A673 (cell line): ENCODE measurements around the gene OFD1. TPM values are rescaled to one million over a fixed set of nuclear protein-coding genes. Genes with fewer than 3 reads are reported as not detected.

Source experiments
- BruUV-seq: library from RNA; stranded (reverse); fragments of 400-500 nt; replicated peaks from 2 replicates; lab custom pipeline; 2021; lab: Mats Ljungman, UMichigan
- CTCF ChIA-PET: fragments of 300-600 bp; sonication (Branson Sonifier 250); formaldehyde crosslinking; loops from one replicate; lab custom pipeline; 2022; ENCODE audit warnings: antibody characterized with exemption; lab: Charles Lee
- POLR2A ChIA-PET: fragments of 300-600 bp; sonication (Branson Sonifier 250); formaldehyde crosslinking; loops from one replicate; lab custom pipeline; 2022; ENCODE audit warnings: antibody characterized with exemption; ENCODE audit not compliant: low non-redundant PET; lab: Charles Lee
- DNase-seq: peaks from one replicate; pipeline ENCODE4 v3.0.0-alpha.2; 2015; ENCODE audit warnings: low spot score
- H3K27ac ChIP-seq: fragments of 200-600 bp; sonication (generic); 2 replicates; pipeline ENCODE4 v1.5.1; 2016; ENCODE audit warnings: mixed run types, low read depth, mild to moderate bottlenecking, mixed read lengths, antibody characterized with exemption, low read length; ENCODE audit not compliant: poor library complexity, severe bottlenecking
- H3K27me3 ChIP-seq: fragments of 200-600 bp; sonication (generic); replicated peaks from 2 replicates; pipeline ENCODE4 v1.6.1; 2017; ENCODE audit warnings: mixed run types, low read depth, mild to moderate bottlenecking, mixed read lengths, antibody characterized with exemption, low read length; ENCODE audit not compliant: insufficient read depth, poor library complexity
- H3K36me3 ChIP-seq: fragments of 200-600 bp; sonication (generic); 2 replicates; pipeline ENCODE4 v1.6.1; 2016; ENCODE audit warnings: mixed run types, mild to moderate bottlenecking, mixed read lengths, antibody characterized with exemption, low read length; ENCODE audit not compliant: insufficient read depth, poor library complexity, severe bottlenecking
- H3K4me1 ChIP-seq: fragments of 200-600 bp; sonication (generic); 2 replicates; pipeline ENCODE4 v1.6.1; 2017; ENCODE audit warnings: mixed run types, mild to moderate bottlenecking, mixed read lengths, antibody characterized with exemption, low read length; ENCODE audit not compliant: insufficient read depth, poor library complexity, severe bottlenecking
- H3K4me3 ChIP-seq: fragments of 200-600 bp; sonication (generic); 2 replicates; pipeline ENCODE4 v1.5.1; 2016; ENCODE audit warnings: low read depth, mixed run types, mild to moderate bottlenecking, mixed read lengths, low read length; ENCODE audit not compliant: poor library complexity, severe bottlenecking
- H3K9me3 ChIP-seq: fragments of 200-600 bp; sonication (generic); 2 replicates; pipeline ENCODE4 v1.6.1; 2016; ENCODE audit warnings: mixed run types, low read depth, mild to moderate bottlenecking, mixed read lengths, antibody characterized with exemption, low read length; ENCODE audit not compliant: poor library complexity, severe bottlenecking
- CTCF ChIP-seq: fragments of 300-800, 200-600 bp; sonication (generic); conservative IDR thresholded peaks from 2 replicates; pipeline ENCODE4 v1.5.1; 2017; ENCODE audit warnings: low read depth, mild to moderate bottlenecking, antibody characterized with exemption, low read length, moderate library complexity, mixed read lengths
- EZH2 ChIP-seq: fragments of 200-600 bp; sonication (generic); IDR thresholded peaks from 2 replicates; pipeline ENCODE4 v1.6.1; 2017; ENCODE audit warnings: borderline replicate concordance, low read depth, mild to moderate bottlenecking, mixed read lengths, antibody characterized with exemption, low read length; ENCODE audit not compliant: poor library complexity, severe bottlenecking
- intact Hi-C: fragments of 100-400 bp; cut with micrococcal nuclease; formaldehyde crosslinking; loops from one replicate; pipeline ENCODE4 v1.10.0; 2022; ENCODE audit not compliant: unreplicated experiment
- total RNA-seq: library from RNA; stranded (reverse); gene quantifications from 2 replicates; pipeline ENCODE4 v1.2.3, GENCODE V29; 2021

Gene OFD1
- total RNA-seq, 1 experiment from 2014 or later: 28.6 TPM

- intact Hi-C loops: no loop called here
- H3K36me3 ChIP-seq: no peaks in the 10 kb centered on the region
- TF ChIP-seq CTCF: no peak
- TF ChIP-seq EZH2: no peak
- H3K27ac ChIP-seq: no peak overlapping the region
- H3K27me3 ChIP-seq: no peaks in the 10 kb centered on the region
- H3K4me3 ChIP-seq: no peak overlapping the region
- DNase-seq: no peak
- no TSS peak for BruUV-seq
- H3K4me1 ChIP-seq: no peaks in the 10 kb centered on the region
- CTCF ChIA-PET: no interaction called here
- POLR2A ChIA-PET: no interaction called here
- no peaks in the 10 kb centered on the region for H3K9me3 ChIP-seq
Observed at GRCh38 chrX:13793897-13794296, 59.3 kb downstream of the OFD1 start.

GRCh38 chrX:13794417-13794816, 59.9 kb downstream of the OFD1 start:
- BruUV-seq: no TSS peak
- no peak overlapping the region for H3K4me3 ChIP-seq
- no peaks in the 10 kb centered on the region for H3K9me3 ChIP-seq
- POLR2A ChIA-PET: no interaction called here
- CTCF ChIA-PET: no interaction called here
- DNase-seq: no peak
- H3K27me3 ChIP-seq: no peaks in the 10 kb centered on the region
- H3K27ac ChIP-seq: no peak overlapping the region
- TF ChIP-seq EZH2 (no peak), CTCF (no peak)
- H3K4me1 ChIP-seq: no peaks in the 10 kb centered on the region
- no peaks in the 10 kb centered on the region for H3K36me3 ChIP-seq
- intact Hi-C loops: no loop called here

- no peaks in the 10 kb centered on the region for H3K27me3 ChIP-seq
Observed at GRCh38 chrX:13797512-13797911, 63.0 kb downstream of the OFD1 start.

More at GRCh38 chrX:13797512-13797911, 63.0 kb downstream of the OFD1 start:
- TF ChIP-seq EZH2 (no peak), CTCF (no peak)
- ChIA-PET POLR2A (no interaction called here), CTCF (no interaction called here)
- H3K9me3 ChIP-seq: no peaks in the 10 kb centered on the region
- no TSS peak for BruUV-seq
- no peaks in the 10 kb centered on the region for H3K36me3 ChIP-seq
- H3K4me1 ChIP-seq: no peaks in the 10 kb centered on the region
- no peak overlapping the region for H3K4me3 ChIP-seq
- no peak overlapping the region for H3K27ac ChIP-seq
- intact Hi-C loops: no loop called here
- no peak for DNase-seq
